Kidney (tissue), 14 donors: ENCODE data around the gene NAA30. TPM values are rescaled to one million over a fixed set of nuclear protein-coding genes. Genes with fewer than 3 reads are reported as not detected.

Source experiments
- DNase-seq, 5 donors: peaks; one replicate each; pipeline ENCODE4 v3.0.0-alpha.2; 2013 to 2020
- FAIRE-seq: peaks from 2 replicates; lab custom pipeline; 2012; peaks lifted over from hg19 to GRCh38; lab: Jason Lieb, UNC
- H3K27ac ChIP-seq, 2 donors: one replicate each; pipeline ENCODE4 v1.7.0; 2013; ENCODE audit warnings: low read depth in 2 of 2, low read length in 2 of 2, inconsistent platforms in 1 of 2
- H3K27me3 ChIP-seq: one replicate; pipeline ENCODE4 v1.7.1; 2013; ENCODE audit warnings: low read length, inconsistent platforms; ENCODE audit not compliant: control insufficient read depth, insufficient read depth
- H3K36me3 ChIP-seq, 3 donors: one replicate each; pipeline versions ENCODE4 v1.7.0 to v1.7.1; 2013; ENCODE audit warnings: low read length in 3 of 3, control low read depth in 1 of 3, inconsistent platforms in 1 of 3; ENCODE audit not compliant: insufficient read depth in 3 of 3, control insufficient read depth in 2 of 3
- H3K4me1 ChIP-seq, 3 donors: one replicate each; pipeline versions ENCODE4 v1.7.0 to v1.7.1; 2013; ENCODE audit warnings: low read length in 3 of 3, inconsistent platforms in 1 of 3, low read depth in 1 of 3; ENCODE audit not compliant: control insufficient read depth in 2 of 3, insufficient read depth in 2 of 3
- H3K4me3 ChIP-seq, 3 donors: one replicate each; pipeline versions ENCODE4 v1.7.0 to v1.8.1; 2013; ENCODE audit warnings: low read length in 3 of 3, control low read depth in 1 of 3, inconsistent platforms in 1 of 3
- H3K9ac ChIP-seq, 3 donors: one replicate each; pipeline versions ENCODE4 v1.7.0 to v1.7.1; 2013; ENCODE audit warnings: low read length in 3 of 3, control low read depth in 1 of 3, inconsistent platforms in 1 of 3
- H3K9me3 ChIP-seq, 3 donors: one replicate each; pipeline versions ENCODE4 v1.7.0 to v1.7.1; 2013; ENCODE audit warnings: low read length in 3 of 3, control low read depth in 1 of 3, inconsistent platforms in 1 of 3; ENCODE audit not compliant: control insufficient read depth in 2 of 3, insufficient read depth in 1 of 3
- CTCF ChIP-seq: IDR thresholded peaks from 3 replicates; pipeline ENCODE4 v1.5.1; 2012; ENCODE audit warnings: mild to moderate bottlenecking, moderate library complexity, borderline replicate concordance; ENCODE audit not compliant: insufficient read depth; ENCODE audit errors: extremely low read depth
- intact Hi-C: fragments of 100-400 bp; cut with DNase I; formaldehyde crosslinking; loops from one replicate; pipeline ENCODE4 v1.11.1; 2022
- polyA plus RNA-seq: library from polyadenylated mRNA; stranded (reverse); fragments of 350-450 nt; fragmentation: Illumina TruSeq; extraction: RNeasy Lipid Tissue Mini Kit (QIAGEN cat#74804); gene quantifications from one replicate; pipeline ENCODE4 v1.2.3, GENCODE V29; 2014; ENCODE audit warnings: low read depth, low replicate concordance; ENCODE audit not compliant: insufficient read depth
- total RNA-seq: library from RNA; stranded (reverse); fragmentation: NEBNext Ultra II Directional; extraction: Animal tissue kit (Norgen Biotek cat#: 25700); gene quantifications from one replicate; pipeline ENCODE4 v1.2.1, GENCODE V29; 2021
- donor health status: control.
- donor health status: control.
- donor health status: control.
- donor health status: control.
- donor health status: control.
- donor health status: DM: yes; HTN: yes; CAD: no.
- donor health status: Normal renal cell carcinoma (clear cell type).

NAA30 gene
- total and polyA plus RNA-seq, 2 donors from 2014 or later = 9.2 to 17.1 TPM

DNA sequence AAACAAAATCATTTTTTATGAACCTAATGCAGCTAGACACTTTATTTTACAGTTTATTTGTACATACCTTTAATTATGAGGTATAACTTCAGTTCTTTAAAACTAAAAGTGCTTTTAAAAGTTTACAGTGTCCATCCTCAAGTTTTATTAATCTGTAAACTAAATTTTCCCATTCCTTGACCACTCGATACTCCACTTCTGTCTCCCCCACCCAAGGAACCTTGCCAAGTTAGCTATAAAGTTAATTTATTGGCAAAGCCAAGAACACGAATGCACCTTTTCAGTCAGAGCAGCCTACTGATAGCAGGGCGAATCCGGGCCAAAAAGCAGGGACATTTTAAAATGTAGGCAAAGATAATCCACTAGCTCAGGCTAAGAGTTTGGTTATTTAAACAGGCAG, 29.6 kb downstream of the NAA30 start:
- no peaks in the 10 kb centered on the region for H3K36me3 ChIP-seq
- H3K4me1 ChIP-seq = no peaks in the 10 kb centered on the region
- FAIRE-seq (no peak), DNase-seq (peak in 2 of 5 donors; percentile 15 to 25)
- intact Hi-C loops = no loop called here
- no peak overlapping the region for H3K9ac ChIP-seq
- no peak for TF ChIP-seq CTCF
- no peaks in the 10 kb centered on the region for H3K9me3 ChIP-seq
- H3K27me3 ChIP-seq = no peaks in the 10 kb centered on the region
- no peak overlapping the region for H3K4me3 ChIP-seq
- H3K27ac ChIP-seq = no peak overlapping the region

- H3K36me3 ChIP-seq = no peaks in the 10 kb centered on the region
- no peaks in the 10 kb centered on the region for H3K9me3 ChIP-seq
- H3K27ac ChIP-seq = no peak overlapping the region
- H3K27me3 ChIP-seq = no peaks in the 10 kb centered on the region
- no peaks in the 10 kb centered on the region for H3K4me1 ChIP-seq
- DNase-seq (no peak), FAIRE-seq (no peak)
- no peak overlapping the region for H3K9ac ChIP-seq
- intact Hi-C loops = no loop called here
- H3K4me3 ChIP-seq = no peak overlapping the region
- no peak for TF ChIP-seq CTCF
Measured at GRCh38 chr14:57420986-57421385, 30.6 kb downstream of the NAA30 start.

DNA sequence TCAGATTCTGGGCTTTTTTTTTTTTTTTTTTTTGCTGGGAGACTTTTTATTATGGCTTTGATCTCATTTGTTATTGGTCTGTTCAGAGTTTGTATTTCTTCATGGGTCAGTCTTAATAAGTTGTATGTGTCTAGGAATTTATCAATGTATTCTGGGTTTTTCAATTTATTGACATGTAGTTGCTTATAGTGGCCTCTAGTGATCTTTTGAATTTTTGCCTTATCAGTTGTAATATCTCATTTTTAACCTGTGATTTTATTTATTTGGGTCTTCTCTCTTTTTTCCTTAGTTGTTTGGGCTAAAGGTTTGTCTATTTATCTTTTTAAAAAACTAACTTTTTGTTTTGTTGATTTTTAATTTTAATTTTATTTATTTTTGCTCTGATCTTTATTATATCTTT, 45.5 kb downstream of the NAA30 start:
- H3K9me3 ChIP-seq = no peaks in the 10 kb centered on the region
- no peaks in the 10 kb centered on the region for H3K27me3 ChIP-seq
- H3K36me3 ChIP-seq = no peaks in the 10 kb centered on the region
- no peak for DNase-seq
- H3K4me3 ChIP-seq = no peak overlapping the region
- H3K9ac ChIP-seq = no peak overlapping the region
- FAIRE-seq = no peak
- no peaks in the 10 kb centered on the region for H3K4me1 ChIP-seq
- no peak overlapping the region for H3K27ac ChIP-seq
- no peak for TF ChIP-seq CTCF
- intact Hi-C loops = no loop called here

- intact Hi-C loops = no loop called here
- FAIRE-seq (no peak), DNase-seq (no peak)
- H3K9ac ChIP-seq = no peak overlapping the region
- no peaks in the 10 kb centered on the region for H3K27me3 ChIP-seq
- peaks cover 0 to 4% (median 0%) of the 10 kb centered on the region in 3 donors for H3K4me1 ChIP-seq
- no peaks in the 10 kb centered on the region for H3K9me3 ChIP-seq
- H3K27ac ChIP-seq = no peak overlapping the region
- TF ChIP-seq CTCF = no peak
- H3K4me3 ChIP-seq = no peak overlapping the region
- no peaks in the 10 kb centered on the region for H3K36me3 ChIP-seq
Measured at GRCh38 chr14:57461777-57462320, 71.5 kb downstream of the NAA30 start.
